ENCODE results near the gene MACROD2.

DNA sequence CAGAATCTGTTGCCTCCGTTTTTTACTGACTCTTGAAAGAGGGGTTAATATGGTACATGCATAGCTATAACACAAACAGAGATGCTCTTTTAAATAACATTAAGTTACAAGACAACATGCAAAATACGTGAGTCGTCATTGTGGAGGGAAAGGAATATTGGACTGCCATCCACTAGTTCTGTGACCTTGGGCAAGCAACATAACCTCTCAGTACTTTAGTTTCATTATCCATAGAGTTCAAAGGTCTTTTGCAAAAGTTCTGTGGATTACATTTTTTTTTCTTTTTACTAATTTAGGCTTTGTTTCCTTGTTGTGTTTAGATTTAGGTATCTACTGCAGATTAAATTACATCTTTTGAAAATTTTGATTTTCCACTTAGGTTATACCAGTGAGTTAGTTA, 70.5 kb downstream of the MACROD2 start:
- TF ChIP-seq, protein P1, sequence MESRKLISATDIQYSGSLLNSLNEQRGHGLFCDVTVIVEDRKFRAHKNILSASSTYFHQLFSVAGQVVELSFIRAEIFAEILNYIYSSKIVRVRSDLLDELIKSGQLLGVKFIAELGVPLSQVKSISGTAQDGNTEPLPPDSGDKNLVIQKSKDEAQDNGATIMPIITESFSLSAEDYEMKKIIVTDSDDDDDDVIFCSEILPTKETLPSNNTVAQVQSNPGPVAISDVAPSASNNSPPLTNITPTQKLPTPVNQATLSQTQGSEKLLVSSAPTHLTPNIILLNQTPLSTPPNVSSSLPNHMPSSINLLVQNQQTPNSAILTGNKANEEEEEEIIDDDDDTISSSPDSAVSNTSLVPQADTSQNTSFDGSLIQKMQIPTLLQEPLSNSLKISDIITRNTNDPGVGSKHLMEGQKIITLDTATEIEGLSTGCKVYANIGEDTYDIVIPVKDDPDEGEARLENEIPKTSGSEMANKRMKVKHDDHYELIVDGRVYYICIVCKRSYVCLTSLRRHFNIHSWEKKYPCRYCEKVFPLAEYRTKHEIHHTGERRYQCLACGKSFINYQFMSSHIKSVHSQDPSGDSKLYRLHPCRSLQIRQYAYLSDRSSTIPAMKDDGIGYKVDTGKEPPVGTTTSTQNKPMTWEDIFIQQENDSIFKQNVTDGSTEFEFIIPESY (IDR thresholded peaks at IDR 0.05; ENCODE audit: extremely low read depth, insufficient replicate concordance, low read length): no peak
- TF ChIP-seq POLR2A (IDR thresholded peaks at IDR 0.05; ENCODE audit: borderline replicate concordance, extremely low read depth, insufficient read depth, insufficient read length): no peak
- TF ChIP-seq, protein P2, sequence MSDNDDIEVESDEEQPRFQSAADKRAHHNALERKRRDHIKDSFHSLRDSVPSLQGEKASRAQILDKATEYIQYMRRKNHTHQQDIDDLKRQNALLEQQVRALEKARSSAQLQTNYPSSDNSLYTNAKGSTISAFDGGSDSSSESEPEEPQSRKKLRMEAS (IDR thresholded peaks at IDR 0.05): no peak
- TF ChIP-seq, protein P3, sequence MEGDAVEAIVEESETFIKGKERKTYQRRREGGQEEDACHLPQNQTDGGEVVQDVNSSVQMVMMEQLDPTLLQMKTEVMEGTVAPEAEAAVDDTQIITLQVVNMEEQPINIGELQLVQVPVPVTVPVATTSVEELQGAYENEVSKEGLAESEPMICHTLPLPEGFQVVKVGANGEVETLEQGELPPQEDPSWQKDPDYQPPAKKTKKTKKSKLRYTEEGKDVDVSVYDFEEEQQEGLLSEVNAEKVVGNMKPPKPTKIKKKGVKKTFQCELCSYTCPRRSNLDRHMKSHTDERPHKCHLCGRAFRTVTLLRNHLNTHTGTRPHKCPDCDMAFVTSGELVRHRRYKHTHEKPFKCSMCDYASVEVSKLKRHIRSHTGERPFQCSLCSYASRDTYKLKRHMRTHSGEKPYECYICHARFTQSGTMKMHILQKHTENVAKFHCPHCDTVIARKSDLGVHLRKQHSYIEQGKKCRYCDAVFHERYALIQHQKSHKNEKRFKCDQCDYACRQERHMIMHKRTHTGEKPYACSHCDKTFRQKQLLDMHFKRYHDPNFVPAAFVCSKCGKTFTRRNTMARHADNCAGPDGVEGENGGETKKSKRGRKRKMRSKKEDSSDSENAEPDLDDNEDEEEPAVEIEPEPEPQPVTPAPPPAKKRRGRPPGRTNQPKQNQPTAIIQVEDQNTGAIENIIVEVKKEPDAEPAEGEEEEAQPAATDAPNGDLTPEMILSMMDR (IDR thresholded peaks at IDR 0.05 in 2 of 3, conservative IDR thresholded peaks at IDR 0.05 in 1 of 3; ENCODE audit: borderline replicate concordance in 1 of 3, insufficient read depth in 1 of 3, low read depth in 2 of 3, low read length in 2 of 3): no peak
- TF ChIP-seq POLR2AphosphoS5 (IDR thresholded peaks at IDR 0.05; ENCODE audit: low read depth, low read length): no peak
- TF ChIP-seq JUND (IDR thresholded peaks at IDR 0.05): no peak
- TF ChIP-seq EZH2 (IDR thresholded peaks at IDR 0.05): no peak
- TF ChIP-seq YY1 (IDR thresholded peaks at IDR 0.05; ENCODE audit: extremely low read depth, insufficient replicate concordance, low read depth, low read length): no peak
- TF ChIP-seq, protein P4, sequence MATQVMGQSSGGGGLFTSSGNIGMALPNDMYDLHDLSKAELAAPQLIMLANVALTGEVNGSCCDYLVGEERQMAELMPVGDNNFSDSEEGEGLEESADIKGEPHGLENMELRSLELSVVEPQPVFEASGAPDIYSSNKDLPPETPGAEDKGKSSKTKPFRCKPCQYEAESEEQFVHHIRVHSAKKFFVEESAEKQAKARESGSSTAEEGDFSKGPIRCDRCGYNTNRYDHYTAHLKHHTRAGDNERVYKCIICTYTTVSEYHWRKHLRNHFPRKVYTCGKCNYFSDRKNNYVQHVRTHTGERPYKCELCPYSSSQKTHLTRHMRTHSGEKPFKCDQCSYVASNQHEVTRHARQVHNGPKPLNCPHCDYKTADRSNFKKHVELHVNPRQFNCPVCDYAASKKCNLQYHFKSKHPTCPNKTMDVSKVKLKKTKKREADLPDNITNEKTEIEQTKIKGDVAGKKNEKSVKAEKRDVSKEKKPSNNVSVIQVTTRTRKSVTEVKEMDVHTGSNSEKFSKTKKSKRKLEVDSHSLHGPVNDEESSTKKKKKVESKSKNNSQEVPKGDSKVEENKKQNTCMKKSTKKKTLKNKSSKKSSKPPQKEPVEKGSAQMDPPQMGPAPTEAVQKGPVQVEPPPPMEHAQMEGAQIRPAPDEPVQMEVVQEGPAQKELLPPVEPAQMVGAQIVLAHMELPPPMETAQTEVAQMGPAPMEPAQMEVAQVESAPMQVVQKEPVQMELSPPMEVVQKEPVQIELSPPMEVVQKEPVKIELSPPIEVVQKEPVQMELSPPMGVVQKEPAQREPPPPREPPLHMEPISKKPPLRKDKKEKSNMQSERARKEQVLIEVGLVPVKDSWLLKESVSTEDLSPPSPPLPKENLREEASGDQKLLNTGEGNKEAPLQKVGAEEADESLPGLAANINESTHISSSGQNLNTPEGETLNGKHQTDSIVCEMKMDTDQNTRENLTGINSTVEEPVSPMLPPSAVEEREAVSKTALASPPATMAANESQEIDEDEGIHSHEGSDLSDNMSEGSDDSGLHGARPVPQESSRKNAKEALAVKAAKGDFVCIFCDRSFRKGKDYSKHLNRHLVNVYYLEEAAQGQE (IDR thresholded peaks at IDR 0.05; ENCODE audit: low read depth): no peak
- no peak for TF ChIP-seq CEBPB (IDR thresholded peaks at IDR 0.05; ENCODE audit: low read depth)
- no peak for TF ChIP-seq CBX3 (IDR thresholded peaks at IDR 0.05; ENCODE audit: low read depth)
- TF ChIP-seq ZFX (IDR thresholded peaks at IDR 0.05): no peak
- TF ChIP-seq FOSL1 (IDR thresholded peaks at IDR 0.05; ENCODE audit: low read depth): no peak
- TF ChIP-seq, protein P5, sequence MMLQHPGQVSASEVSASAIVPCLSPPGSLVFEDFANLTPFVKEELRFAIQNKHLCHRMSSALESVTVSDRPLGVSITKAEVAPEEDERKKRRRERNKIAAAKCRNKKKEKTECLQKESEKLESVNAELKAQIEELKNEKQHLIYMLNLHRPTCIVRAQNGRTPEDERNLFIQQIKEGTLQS (IDR thresholded peaks at IDR 0.05): no peak

Measured in HCT116 (cell line).